Panc1 (cell line): Measurements from ENCODE around the gene CLSTN2. TPM values are rescaled to one million over a fixed set of nuclear protein-coding genes. Genes with fewer than 3 reads are reported as not detected.

Experiments
- ATAC-seq: fragments of 200-7000 bp; cut with Tn5 transposase; 2 replicates; pipeline ENCODE4 v1.9.1; 2020; ENCODE audit warnings: mild to moderate bottlenecking, moderate library complexity
- BruUV-seq: library from RNA; stranded (reverse); fragments of 400-500 nt; replicated peaks from 2 replicates; lab custom pipeline; 2021; lab: Mats Ljungman, UMichigan
- CTCF ChIA-PET: fragments of 300-600 bp; sonication (Branson Sonifier 250); formaldehyde crosslinking; loops from one replicate; lab custom pipeline; 2022; ENCODE audit warnings: antibody characterized with exemption; lab: Charles Lee
- POLR2A ChIA-PET: fragments of 300-600 bp; sonication (Branson Sonifier 250); formaldehyde crosslinking; loops from one replicate; lab custom pipeline; 2022; ENCODE audit warnings: antibody characterized with exemption; lab: Charles Lee
- DNase-seq: peaks from one replicate; pipeline ENCODE4 v3.0.0-alpha.2; 2010; ENCODE audit warnings: low read depth, low spot score
- H3K27ac ChIP-seq: 2 replicates; pipeline ENCODE4 v1.5.1; 2011; ENCODE audit warnings: mild to moderate bottlenecking, low read length, inconsistent platforms
- H3K27me3 ChIP-seq: fragments of 200-500 bp; sonication (Bioruptor generic); 2 replicates; pipeline ENCODE4 v1.6.0; 2014; ENCODE audit warnings: low read length, inconsistent platforms; ENCODE audit not compliant: control insufficient read depth, insufficient read depth
- H3K36me3 ChIP-seq: fragments of 200-500 bp; sonication (Bioruptor generic); 2 replicates; pipeline ENCODE4 v1.5.1; 2014; ENCODE audit warnings: inconsistent platforms, mild to moderate bottlenecking, low read length, moderate library complexity; ENCODE audit not compliant: control insufficient read depth, insufficient read depth
- H3K4me1 ChIP-seq: 2 replicates; pipeline ENCODE4 v1.5.1; 2011; ENCODE audit warnings: inconsistent platforms, mild to moderate bottlenecking, low read length, moderate library complexity; ENCODE audit not compliant: control insufficient read depth, insufficient read depth
- H3K4me3 ChIP-seq, 2 experiments: 2 replicates each; pipeline ENCODE4 v1.5.1; 2011 to 2012; ENCODE audit warnings: low read depth in 2 of 2, low read length in 2 of 2, mild to moderate bottlenecking in 2 of 2, inconsistent platforms in 1 of 2, moderate library complexity in 1 of 2
- H3K9me3 ChIP-seq: fragments of 200-500 bp; sonication (Bioruptor generic); 2 replicates; pipeline ENCODE4 v1.5.1; 2014; ENCODE audit warnings: low read depth, mild to moderate bottlenecking, inconsistent platforms, low read length, moderate library complexity; ENCODE audit not compliant: control insufficient read depth, insufficient read depth
- POLR2AphosphoS5 ChIP-seq: IDR thresholded peaks from 2 replicates; pipeline ENCODE4 v1.6.1; 2012; ENCODE audit warnings: mild to moderate bottlenecking, low read depth, low read length, moderate library complexity
- SIN3A ChIP-seq: IDR thresholded peaks from 2 replicates; pipeline ENCODE4 v1.6.1; 2012; ENCODE audit warnings: low read depth, mild to moderate bottlenecking, low read length, moderate library complexity, borderline replicate concordance; ENCODE audit not compliant: insufficient read depth
- TCF7L2 ChIP-seq: IDR thresholded peaks from 2 replicates; pipeline ENCODE4 v1.6.1; 2011; ENCODE audit warnings: mild to moderate bottlenecking, low read depth, low read length, inconsistent platforms
- in situ Hi-C: cut with HindIII; loops from 2 replicates; pipeline ENCODE4 v1.10.0; 2016; ENCODE audit warnings: low sequenced_read_pairs, low pct_unique_long_range_greater_than_20kb
- intact Hi-C: fragments of 100-400 bp; cut with micrococcal nuclease; formaldehyde crosslinking; loops from one replicate; pipeline ENCODE4 v1.10.0; 2022; ENCODE audit not compliant: unreplicated experiment
- total RNA-seq: library from RNA; stranded (reverse); gene quantifications from one replicate; pipeline ENCODE4 v1.2.1, GENCODE V29; 2021; ENCODE audit not compliant: unreplicated experiment
- TF ChIP-seq, protein P1 (sequence below): fragments of 450-650 bp; IDR thresholded peaks from 2 replicates; pipeline ENCODE4 v1.5.1; 2017; ENCODE audit warnings: mild to moderate bottlenecking
- TF ChIP-seq, protein P2 (sequence below), 2 experiments: IDR thresholded peaks; 2 replicates each; pipeline ENCODE4 v1.6.1; 2011 to 2012; ENCODE audit warnings: low read depth in 2 of 2, control low read depth in 1 of 2, low read length in 1 of 2, mild to moderate bottlenecking in 1 of 2, moderate library complexity in 1 of 2; ENCODE audit not compliant: insufficient read depth in 1 of 2

Gene CLSTN2
- total RNA-seq, 1 experiment from 2014 or later = 0.03 TPM

DNA sequence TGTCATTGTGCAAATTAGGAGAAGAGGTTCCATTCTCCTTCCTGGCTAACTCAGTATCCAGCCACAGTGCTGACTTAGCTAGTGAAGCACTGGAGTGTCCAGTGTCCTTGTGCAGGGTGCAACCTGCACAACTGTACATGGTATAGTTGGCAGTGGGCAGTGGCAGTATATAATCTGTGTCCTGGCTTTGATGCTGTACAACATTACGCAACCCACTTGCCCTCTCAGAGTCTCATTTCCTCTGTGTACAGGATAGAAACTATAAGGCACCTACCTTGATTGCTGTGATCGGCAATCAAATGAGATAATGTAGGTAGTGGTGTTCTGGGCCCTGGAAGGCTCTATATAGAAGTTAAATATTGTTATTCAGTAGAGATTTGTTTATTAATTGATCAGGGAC, 333.6 kb downstream of the CLSTN2 start:
- POLR2A ChIA-PET = no interaction called here
- in situ Hi-C loops (no loop called here), intact Hi-C loops (no loop called here)
- DNase-seq (no peak), ATAC-seq (no peak)
- no peaks in the 10 kb centered on the region for H3K9me3 ChIP-seq
- H3K27me3 ChIP-seq = peaks cover 4% of the 10 kb centered on the region; the same call in 1 of the 2 replicates
- H3K36me3 ChIP-seq = no peaks in the 10 kb centered on the region
- no TSS peak for BruUV-seq
- H3K4me1 ChIP-seq = no peaks in the 10 kb centered on the region
- H3K4me3 ChIP-seq = no peak overlapping the region
- no peak overlapping the region for H3K27ac ChIP-seq
- TF ChIP-seq, protein P1, sequence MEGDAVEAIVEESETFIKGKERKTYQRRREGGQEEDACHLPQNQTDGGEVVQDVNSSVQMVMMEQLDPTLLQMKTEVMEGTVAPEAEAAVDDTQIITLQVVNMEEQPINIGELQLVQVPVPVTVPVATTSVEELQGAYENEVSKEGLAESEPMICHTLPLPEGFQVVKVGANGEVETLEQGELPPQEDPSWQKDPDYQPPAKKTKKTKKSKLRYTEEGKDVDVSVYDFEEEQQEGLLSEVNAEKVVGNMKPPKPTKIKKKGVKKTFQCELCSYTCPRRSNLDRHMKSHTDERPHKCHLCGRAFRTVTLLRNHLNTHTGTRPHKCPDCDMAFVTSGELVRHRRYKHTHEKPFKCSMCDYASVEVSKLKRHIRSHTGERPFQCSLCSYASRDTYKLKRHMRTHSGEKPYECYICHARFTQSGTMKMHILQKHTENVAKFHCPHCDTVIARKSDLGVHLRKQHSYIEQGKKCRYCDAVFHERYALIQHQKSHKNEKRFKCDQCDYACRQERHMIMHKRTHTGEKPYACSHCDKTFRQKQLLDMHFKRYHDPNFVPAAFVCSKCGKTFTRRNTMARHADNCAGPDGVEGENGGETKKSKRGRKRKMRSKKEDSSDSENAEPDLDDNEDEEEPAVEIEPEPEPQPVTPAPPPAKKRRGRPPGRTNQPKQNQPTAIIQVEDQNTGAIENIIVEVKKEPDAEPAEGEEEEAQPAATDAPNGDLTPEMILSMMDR = no peak
- TF ChIP-seq POLR2AphosphoS5 (no peak), TCF7L2 (no peak), SIN3A (no peak)
- TF ChIP-seq, protein P2, sequence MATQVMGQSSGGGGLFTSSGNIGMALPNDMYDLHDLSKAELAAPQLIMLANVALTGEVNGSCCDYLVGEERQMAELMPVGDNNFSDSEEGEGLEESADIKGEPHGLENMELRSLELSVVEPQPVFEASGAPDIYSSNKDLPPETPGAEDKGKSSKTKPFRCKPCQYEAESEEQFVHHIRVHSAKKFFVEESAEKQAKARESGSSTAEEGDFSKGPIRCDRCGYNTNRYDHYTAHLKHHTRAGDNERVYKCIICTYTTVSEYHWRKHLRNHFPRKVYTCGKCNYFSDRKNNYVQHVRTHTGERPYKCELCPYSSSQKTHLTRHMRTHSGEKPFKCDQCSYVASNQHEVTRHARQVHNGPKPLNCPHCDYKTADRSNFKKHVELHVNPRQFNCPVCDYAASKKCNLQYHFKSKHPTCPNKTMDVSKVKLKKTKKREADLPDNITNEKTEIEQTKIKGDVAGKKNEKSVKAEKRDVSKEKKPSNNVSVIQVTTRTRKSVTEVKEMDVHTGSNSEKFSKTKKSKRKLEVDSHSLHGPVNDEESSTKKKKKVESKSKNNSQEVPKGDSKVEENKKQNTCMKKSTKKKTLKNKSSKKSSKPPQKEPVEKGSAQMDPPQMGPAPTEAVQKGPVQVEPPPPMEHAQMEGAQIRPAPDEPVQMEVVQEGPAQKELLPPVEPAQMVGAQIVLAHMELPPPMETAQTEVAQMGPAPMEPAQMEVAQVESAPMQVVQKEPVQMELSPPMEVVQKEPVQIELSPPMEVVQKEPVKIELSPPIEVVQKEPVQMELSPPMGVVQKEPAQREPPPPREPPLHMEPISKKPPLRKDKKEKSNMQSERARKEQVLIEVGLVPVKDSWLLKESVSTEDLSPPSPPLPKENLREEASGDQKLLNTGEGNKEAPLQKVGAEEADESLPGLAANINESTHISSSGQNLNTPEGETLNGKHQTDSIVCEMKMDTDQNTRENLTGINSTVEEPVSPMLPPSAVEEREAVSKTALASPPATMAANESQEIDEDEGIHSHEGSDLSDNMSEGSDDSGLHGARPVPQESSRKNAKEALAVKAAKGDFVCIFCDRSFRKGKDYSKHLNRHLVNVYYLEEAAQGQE (IDR thresholded peaks at IDR 0.05; ENCODE audit: insufficient read depth in 1 of 2, low read depth in 2 of 2, low read length in 1 of 2) = no peak
- CTCF ChIA-PET = no interaction called here

DNA sequence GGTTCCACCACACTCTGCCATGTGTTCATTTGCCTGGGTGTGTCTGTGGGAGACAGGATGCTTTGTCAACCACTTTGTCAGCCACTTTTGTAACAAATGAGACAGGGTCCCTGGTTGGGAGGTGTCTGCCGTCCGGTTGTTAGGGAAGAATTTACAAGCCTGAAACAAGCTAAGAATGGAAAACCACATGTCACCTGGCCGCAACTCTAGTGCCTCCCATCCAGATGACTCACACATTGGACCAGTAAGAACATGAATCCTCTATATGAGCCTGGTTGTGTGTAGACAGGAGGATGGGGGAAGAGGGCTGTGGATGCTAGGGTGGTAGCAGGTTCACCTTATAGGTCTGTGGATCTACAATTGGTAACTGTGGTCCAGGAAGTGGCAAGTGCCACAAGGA, 335.3 kb downstream of the CLSTN2 start:
- TF ChIP-seq, protein P1 = no peak
- TF ChIP-seq, protein P2 (IDR thresholded peaks at IDR 0.05; ENCODE audit: insufficient read depth in 1 of 2, low read depth in 2 of 2, low read length in 1 of 2) = no peak
- TF ChIP-seq POLR2AphosphoS5 (no peak), SIN3A (no peak)
- ATAC-seq (no peak), DNase-seq (no peak)
- no peaks in the 10 kb centered on the region for H3K4me1 ChIP-seq
- BruUV-seq = no TSS peak
- ChIA-PET POLR2A (no interaction called here), CTCF (no interaction called here)
- in situ Hi-C loops = no loop called here
- no peak overlapping the region for H3K4me3 ChIP-seq
- H3K9me3 ChIP-seq = no peaks in the 10 kb centered on the region
- no peak overlapping the region for H3K27ac ChIP-seq
- intact Hi-C loops = no loop called here
- H3K36me3 ChIP-seq = no peaks in the 10 kb centered on the region
- peaks cover 4% of the 10 kb centered on the region; the same call in 1 of the 2 replicates for H3K27me3 ChIP-seq
